Measurements from ENCODE around the gene HOXA9. TPM values are rescaled to one million over a fixed set of nuclear protein-coding genes. Genes with fewer than 3 reads are reported as not detected.

Gene HOXA9
- polyA plus RNA-seq, 1 donor from 2014 or later = not detected

- no peak within 1 kb of the TSS for H3K4me2 ChIP-seq (ENCODE audit: low read length)
- H3K4me3 ChIP-seq (ENCODE audit: low read length) = peak within 1 kb of the TSS; percentile 62
- TF ChIP-seq POLR2AphosphoS5 (IDR thresholded peaks at IDR 0.05) (no peak), EZH2 (IDR thresholded peaks at IDR 0.05; ENCODE audit: borderline replicate concordance, insufficient read depth, low read length, poor library complexity, severe bottlenecking) (peak; percentile 45)
- H3K9me3 ChIP-seq (ENCODE audit: low read length) = peaks cover 16% of the 10 kb centered on the region
- H2AFZ ChIP-seq (ENCODE audit: low read depth, low read length) = no peak within 1 kb of the TSS
- no peaks in the 10 kb centered on the region for H3K79me2 ChIP-seq (replicated peaks; ENCODE audit: insufficient read depth, low read length)
- no peak within 1 kb of the TSS for H3K9ac ChIP-seq (ENCODE audit: low read length)
- H3K27me3 ChIP-seq (ENCODE audit: insufficient read depth, low read depth, low read length) = peaks cover 98% of the 10 kb centered on the region
- no peaks in the 10 kb centered on the region for H3K36me3 ChIP-seq (ENCODE audit: insufficient read depth, low read length)
- no peaks in the 10 kb centered on the region for H3F3A ChIP-seq (ENCODE audit: insufficient read depth, low read length, poor library complexity, severe bottlenecking)
- H3K9me2 ChIP-seq (ENCODE audit: insufficient read depth, low read length) = no peaks in the 10 kb centered on the region
- H4K20me1 ChIP-seq (ENCODE audit: insufficient read depth) = no peaks in the 10 kb centered on the region
- no peak within 1 kb of the TSS for H3K27ac ChIP-seq (ENCODE audit: low read length)
Observed at GRCh38 chr7:27130540-27131389, 34.6 kb downstream of the HOXA9 start, which contains the start of gene HOXA4. HOXA4 (minus strand) TSS chr7:27130757; CDS start chr7:27130733, 24 bp downstream.

GRCh38 chr7:27129729-27130539, 35.4 kb downstream of the HOXA9 start:
- Histone ChIP-seq H3K9ac (ENCODE audit: low read length) (no peak overlapping the region), H3K4me2 (ENCODE audit: low read length) (no peak overlapping the region), H3K79me2 (replicated peaks; ENCODE audit: insufficient read depth, low read length) (no peaks in the 10 kb centered on the region), H3K36me3 (ENCODE audit: insufficient read depth, low read length) (no peaks in the 10 kb centered on the region), H3K9me2 (ENCODE audit: insufficient read depth, low read length) (no peaks in the 10 kb centered on the region), H3K9me3 (ENCODE audit: low read length) (peaks cover 16% of the 10 kb centered on the region), H3K27ac (ENCODE audit: low read length) (no peak overlapping the region), H3K27me3 (ENCODE audit: insufficient read depth, low read depth, low read length) (peaks cover 98% of the 10 kb centered on the region), H2AFZ (ENCODE audit: low read depth, low read length) (no peak overlapping the region), H3F3A (ENCODE audit: insufficient read depth, low read length, poor library complexity, severe bottlenecking) (no peaks in the 10 kb centered on the region), H3K4me3 (ENCODE audit: low read length) (no peak overlapping the region), H4K20me1 (ENCODE audit: insufficient read depth) (no peaks in the 10 kb centered on the region)
- TF ChIP-seq POLR2AphosphoS5 (IDR thresholded peaks at IDR 0.05) = no peak

GRCh38 chr7:27128776-27129728, 36.3 kb downstream of the HOXA9 start:
- H3K4me2 ChIP-seq (ENCODE audit: low read length) = no peak overlapping the region
- no peak for TF ChIP-seq EP300 (conservative IDR thresholded peaks at IDR 0.05; ENCODE audit: poor library complexity, severe bottlenecking)
- no peak for TF ChIP-seq TAF1 (IDR thresholded peaks at IDR 0.05; ENCODE audit: low read depth)
- TF ChIP-seq, protein P1, sequence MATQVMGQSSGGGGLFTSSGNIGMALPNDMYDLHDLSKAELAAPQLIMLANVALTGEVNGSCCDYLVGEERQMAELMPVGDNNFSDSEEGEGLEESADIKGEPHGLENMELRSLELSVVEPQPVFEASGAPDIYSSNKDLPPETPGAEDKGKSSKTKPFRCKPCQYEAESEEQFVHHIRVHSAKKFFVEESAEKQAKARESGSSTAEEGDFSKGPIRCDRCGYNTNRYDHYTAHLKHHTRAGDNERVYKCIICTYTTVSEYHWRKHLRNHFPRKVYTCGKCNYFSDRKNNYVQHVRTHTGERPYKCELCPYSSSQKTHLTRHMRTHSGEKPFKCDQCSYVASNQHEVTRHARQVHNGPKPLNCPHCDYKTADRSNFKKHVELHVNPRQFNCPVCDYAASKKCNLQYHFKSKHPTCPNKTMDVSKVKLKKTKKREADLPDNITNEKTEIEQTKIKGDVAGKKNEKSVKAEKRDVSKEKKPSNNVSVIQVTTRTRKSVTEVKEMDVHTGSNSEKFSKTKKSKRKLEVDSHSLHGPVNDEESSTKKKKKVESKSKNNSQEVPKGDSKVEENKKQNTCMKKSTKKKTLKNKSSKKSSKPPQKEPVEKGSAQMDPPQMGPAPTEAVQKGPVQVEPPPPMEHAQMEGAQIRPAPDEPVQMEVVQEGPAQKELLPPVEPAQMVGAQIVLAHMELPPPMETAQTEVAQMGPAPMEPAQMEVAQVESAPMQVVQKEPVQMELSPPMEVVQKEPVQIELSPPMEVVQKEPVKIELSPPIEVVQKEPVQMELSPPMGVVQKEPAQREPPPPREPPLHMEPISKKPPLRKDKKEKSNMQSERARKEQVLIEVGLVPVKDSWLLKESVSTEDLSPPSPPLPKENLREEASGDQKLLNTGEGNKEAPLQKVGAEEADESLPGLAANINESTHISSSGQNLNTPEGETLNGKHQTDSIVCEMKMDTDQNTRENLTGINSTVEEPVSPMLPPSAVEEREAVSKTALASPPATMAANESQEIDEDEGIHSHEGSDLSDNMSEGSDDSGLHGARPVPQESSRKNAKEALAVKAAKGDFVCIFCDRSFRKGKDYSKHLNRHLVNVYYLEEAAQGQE (IDR thresholded peaks at IDR 0.05; ENCODE audit: borderline replicate concordance) = no peak
- no peak for TF ChIP-seq POLR2AphosphoS5 (IDR thresholded peaks at IDR 0.05)
- TF ChIP-seq EZH2 (IDR thresholded peaks at IDR 0.05; ENCODE audit: borderline replicate concordance, insufficient read depth, low read length, poor library complexity, severe bottlenecking) = no peak
- TF ChIP-seq MXI1 (conservative IDR thresholded peaks at IDR 0.05; ENCODE audit: poor library complexity, severe bottlenecking) = no peak
- no peak for TF ChIP-seq RAD21 (conservative IDR thresholded peaks at IDR 0.05)
- TF ChIP-seq CTCF (IDR thresholded peaks at IDR 0.05; ENCODE audit: poor library complexity, severe bottlenecking) = no peak
- TF ChIP-seq SMC3 (conservative IDR thresholded peaks at IDR 0.05; ENCODE audit: poor library complexity) = no peak
- H3K27me3 ChIP-seq (ENCODE audit: insufficient read depth, low read depth, low read length) = peaks cover 98% of the 10 kb centered on the region
- H3K9me3 ChIP-seq (ENCODE audit: low read length) = peaks cover 20% of the 10 kb centered on the region
- H4K20me1 ChIP-seq (ENCODE audit: insufficient read depth) = no peaks in the 10 kb centered on the region
- H3K4me3 ChIP-seq (ENCODE audit: low read length) = no peak overlapping the region
- H2AFZ ChIP-seq (ENCODE audit: low read depth, low read length) = no peak overlapping the region
- no peaks in the 10 kb centered on the region for H3K36me3 ChIP-seq (ENCODE audit: insufficient read depth, low read length)
- no peak overlapping the region for H3K27ac ChIP-seq (ENCODE audit: low read length)
- no peak overlapping the region for H3K9ac ChIP-seq (ENCODE audit: low read length)
- no peaks in the 10 kb centered on the region for H3K79me2 ChIP-seq (replicated peaks; ENCODE audit: insufficient read depth, low read length)
- no peaks in the 10 kb centered on the region for H3K9me2 ChIP-seq (ENCODE audit: insufficient read depth, low read length)
- no peaks in the 10 kb centered on the region for H3F3A ChIP-seq (ENCODE audit: insufficient read depth, low read length, poor library complexity, severe bottlenecking)

Measured in neural cell (in vitro differentiated cells).